Testis (tissue), 3 donors: Measurements from ENCODE around the gene ZNF311. TPM values are rescaled to one million over a fixed set of nuclear protein-coding genes. Genes with fewer than 3 reads are reported as not detected.

Experiments
- DNase-seq: peaks from one replicate; pipeline ENCODE4 v3.0.0-alpha.2; 2019
- H3K27ac ChIP-seq, 2 donors: fragments of 200-600 bp; sonication (generic); one replicate each; pipeline ENCODE4 v1.5.1; 2019
- H3K27me3 ChIP-seq: fragments of 200-600 bp; sonication (generic); one replicate; pipeline ENCODE4 v1.5.1; 2019
- H3K36me3 ChIP-seq: fragments of 200-600 bp; sonication (generic); one replicate; pipeline ENCODE4 v1.5.1; 2017; ENCODE audit warnings: low read depth; ENCODE audit errors: missing control alignments
- H3K4me1 ChIP-seq: fragments of 200-600 bp; sonication (generic); one replicate; pipeline ENCODE4 v1.5.1; 2019
- H3K4me3 ChIP-seq, 2 donors: fragments of 200-600 bp; sonication (generic); one replicate each; pipeline ENCODE4 v1.5.1; 2017 to 2019
- H3K9me3 ChIP-seq: fragments of 200-600 bp; sonication (generic); one replicate; pipeline ENCODE4 v1.5.1; 2017
- CTCF ChIP-seq, 3 experiments: fragments of 450-650 bp in 2 of 3; fragments of 200-600 bp in 1 of 3; sonication (generic) in 1 of 3; IDR thresholded peaks; one replicate each; pipeline ENCODE4 v1.5.1; 2016 to 2019; ENCODE audit warnings: antibody characterized with exemption in 3 of 3, mild to moderate bottlenecking in 2 of 3, moderate library complexity in 1 of 3
- POLR2A ChIP-seq: fragments of 450-650 bp; IDR thresholded peaks from one replicate; pipeline ENCODE4 v1.6.1; 2017; ENCODE audit warnings: antibody characterized with exemption, mild to moderate bottlenecking, moderate library complexity
- WGBS, 2 donors: methylation state at CpG; one replicate each; pipeline ENCODE4 v1.1.5; 2018; 5-methylcytosine and 5-hydroxymethylcytosine counted together
- intact Hi-C: fragments of 100-400 bp; cut with DNase I; formaldehyde crosslinking; loops from one replicate; pipeline ENCODE4 v1.15.1; 2023; ENCODE audit warnings: low total_unique reads
- polyA plus RNA-seq: library from polyadenylated mRNA; stranded (reverse); fragments of 350-450 nt; fragmentation: Illumina TruSeq; extraction: RNeasy Lipid Tissue Mini Kit (QIAGEN cat#74804); gene quantifications from one replicate; pipeline ENCODE4 v1.2.3, GENCODE V29; 2014; ENCODE audit warnings: low read depth, low replicate concordance; ENCODE audit not compliant: insufficient read depth
- total RNA-seq, 2 donors: library from RNA; depleted of rRNA; stranded (reverse); fragments of >200 nt; gene quantifications; one replicate each; pipeline ENCODE4 v1.2.3, GENCODE V29; 2016

The ZNF311 gene
- total and polyA plus RNA-seq, 3 donors from 2014 or later: 3.5 to 5.8 (median 5.0) TPM

DNA sequence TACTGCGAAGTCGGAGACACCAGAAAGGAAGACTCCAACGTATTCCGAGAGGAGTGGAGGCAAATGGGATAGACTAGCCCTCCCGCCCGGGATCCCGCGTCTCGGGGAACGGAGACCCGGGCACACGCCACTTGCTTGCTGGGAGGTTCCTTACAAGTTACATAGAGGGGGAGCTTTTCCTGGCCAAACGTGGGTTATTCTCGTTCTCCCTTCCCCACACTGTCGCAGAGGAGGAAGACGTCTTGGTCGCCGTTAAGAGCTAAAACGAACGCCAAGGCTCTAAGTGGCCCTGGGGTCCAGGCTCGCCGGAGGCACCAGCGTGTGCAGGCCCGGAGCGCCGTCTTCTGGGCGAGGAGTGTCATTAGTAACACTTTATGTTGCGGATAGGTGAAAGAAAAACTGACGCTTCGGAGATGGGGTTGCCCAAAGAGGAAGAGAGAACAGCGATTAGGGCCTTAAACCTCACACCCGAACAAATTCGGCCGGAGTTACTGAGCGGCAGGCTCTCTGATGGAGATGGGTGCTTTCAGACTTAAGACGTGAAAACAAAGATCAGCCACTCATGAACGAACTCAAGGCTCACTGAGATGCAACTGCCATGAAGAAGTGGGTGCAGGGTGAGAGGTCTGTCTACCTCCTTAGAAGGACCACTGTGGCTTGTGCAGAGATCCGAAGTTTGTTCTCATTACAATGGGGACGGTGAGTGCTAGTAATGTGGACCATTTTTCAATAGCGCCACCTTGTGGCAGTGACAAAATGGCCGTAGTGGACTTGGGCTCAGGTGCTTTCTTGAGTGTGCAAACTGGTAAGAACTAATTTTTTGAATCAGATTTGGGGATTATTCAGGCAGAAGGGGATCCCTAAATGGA is 11.7 kb upstream of the ZNF311 start:
- 0 to 1% methylated on average over 33 to 41 of the region's 41 CpGs for WGBS, 2 donors

GRCh38 chr6:29014729-29015608 is 9.9 kb upstream of the ZNF311 start:
- Histone ChIP-seq H3K27ac (peak overlapping the region in 1 of 2 donors; percentile 37), H3K36me3 (no peaks in the 10 kb centered on the region), H3K27me3 (no peaks in the 10 kb centered on the region), H3K4me3 (peak overlapping the region; percentile 36 to 61), H3K4me1 (no peaks in the 10 kb centered on the region), H3K9me3 (no peaks in the 10 kb centered on the region)
- TF ChIP-seq CTCF (IDR thresholded peaks at IDR 0.05) (no peak), POLR2A (no peak)
- 19 to 52% methylated on average over 18 to 79 of the region's 79 CpGs for WGBS, 2 donors
- DNase-seq: no peak
- intact Hi-C loops: no loop called here

More for the DNA sequence above, 11.7 kb upstream of the ZNF311 start:
- no peaks in the 10 kb centered on the region for H3K9me3 ChIP-seq
- intact Hi-C loops: no loop called here
- no peaks in the 10 kb centered on the region for H3K36me3 ChIP-seq
- H3K27me3 ChIP-seq: no peaks in the 10 kb centered on the region
- peak overlapping the region; percentile 54 to 62 for H3K4me3 ChIP-seq
- TF ChIP-seq CTCF (IDR thresholded peaks at IDR 0.05): peak; percentile 76 to 88 (median 81)
- no peak for TF ChIP-seq POLR2A
- no peaks in the 10 kb centered on the region for H3K4me1 ChIP-seq
- peak; percentile 94 for DNase-seq
- peak overlapping the region; percentile 26 to 50 for H3K27ac ChIP-seq

DNA sequence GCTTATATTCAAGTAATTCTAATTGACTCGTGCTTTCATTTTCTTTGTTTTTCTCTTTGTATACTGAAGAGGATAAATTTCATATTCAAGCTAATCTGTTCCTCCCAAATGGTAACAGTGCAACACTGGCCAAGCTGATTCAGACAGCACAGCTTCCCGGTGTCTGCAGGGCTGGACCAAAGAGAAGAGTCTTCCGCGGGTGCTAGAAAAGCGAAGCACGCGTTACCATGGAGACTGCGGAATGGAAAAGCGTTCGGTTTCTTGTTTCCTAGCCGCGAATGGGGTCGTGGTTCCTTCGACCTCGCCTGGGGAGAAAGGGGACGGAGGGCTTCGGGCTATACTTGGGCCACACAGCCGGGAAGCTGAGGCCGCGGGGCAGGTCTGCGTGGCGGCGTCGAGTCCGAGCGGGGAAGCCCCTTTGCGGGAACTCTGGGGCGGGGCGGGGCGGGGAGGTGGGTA is 6.2 kb upstream of the ZNF311 start:
- Histone ChIP-seq H3K4me3 (peak overlapping the region; percentile 45 to 65), H3K36me3 (no peaks in the 10 kb centered on the region), H3K9me3 (no peaks in the 10 kb centered on the region), H3K27me3 (no peaks in the 10 kb centered on the region), H3K27ac (peak overlapping the region; percentile 51 to 53), H3K4me1 (no peaks in the 10 kb centered on the region)
- WGBS, 2 donors: 1% methylated on average over 30 of the region's 30 CpGs
- intact Hi-C loops: no loop called here
- DNase-seq: peak; percentile 79
- no peak for TF ChIP-seq POLR2A

DNA sequence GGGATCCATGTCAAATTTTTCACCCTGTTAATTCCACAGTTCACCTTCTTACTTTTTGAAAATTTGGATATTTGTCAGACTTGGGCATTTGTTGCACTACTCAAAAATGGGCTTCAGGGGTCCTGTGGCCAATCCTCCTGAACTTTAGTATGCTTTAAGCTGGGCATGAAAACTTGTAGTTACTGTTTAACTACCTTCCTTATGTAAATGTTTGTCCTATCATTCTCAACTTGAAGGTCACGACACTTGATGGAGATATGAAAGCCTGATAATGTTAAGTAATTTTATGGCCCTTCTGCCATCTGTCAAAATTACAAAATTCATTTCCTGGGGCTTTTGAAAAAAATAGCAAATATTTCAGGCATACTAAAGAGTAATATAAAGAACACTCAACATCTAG is 4.2 kb upstream of the ZNF311 start:
- Histone ChIP-seq H3K27ac (no peak overlapping the region), H3K4me1 (no peaks in the 10 kb centered on the region), H3K36me3 (no peaks in the 10 kb centered on the region), H3K9me3 (no peaks in the 10 kb centered on the region), H3K27me3 (no peaks in the 10 kb centered on the region), H3K4me3 (no peak overlapping the region)
- DNase-seq: no peak
- 65 to 92% methylated on average over 1 of the region's 1 CpG for WGBS, 2 donors
- no peak for TF ChIP-seq CTCF (IDR thresholded peaks at IDR 0.05)
- no peak for TF ChIP-seq POLR2A
- intact Hi-C loops: no loop called here

DNA sequence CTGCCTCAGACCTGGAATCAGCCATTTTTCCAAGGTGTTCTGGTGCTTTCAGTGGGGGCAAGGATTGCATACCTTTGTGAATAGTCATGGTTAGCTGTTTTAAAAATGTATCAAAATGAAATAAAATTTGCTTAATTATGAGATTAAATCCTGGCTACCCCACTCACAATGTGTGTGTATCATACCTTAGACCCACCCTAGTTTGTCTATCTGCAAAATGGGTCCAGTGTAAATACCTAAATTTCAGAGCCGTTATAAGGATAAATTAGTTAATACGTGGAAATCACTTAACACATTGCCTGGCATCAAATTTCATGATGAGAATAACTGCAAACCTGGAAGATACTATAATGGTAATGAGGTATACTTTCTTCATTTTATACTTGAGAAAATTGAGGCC is 3.0 kb upstream of the ZNF311 start:
- 77 to 86% methylated on average over 2 of the region's 2 CpGs for WGBS, 2 donors
- Histone ChIP-seq H3K9me3 (no peaks in the 10 kb centered on the region), H3K4me3 (no peak overlapping the region), H3K27me3 (no peaks in the 10 kb centered on the region), H3K27ac (no peak overlapping the region), H3K4me1 (no peaks in the 10 kb centered on the region), H3K36me3 (no peaks in the 10 kb centered on the region)
- intact Hi-C loops: no loop called here
- TF ChIP-seq POLR2A (no peak), CTCF (IDR thresholded peaks at IDR 0.05) (no peak)
- DNase-seq: no peak
